PC-3 (cell line): ENCODE data around the gene PLXNA1. TPM values are rescaled to one million over a fixed set of nuclear protein-coding genes. Genes with fewer than 3 reads are reported as not detected.

Experiments used
- ATAC-seq: fragments of 200-7000 bp; cut with Tn5 transposase; 2 replicates; pipeline ENCODE4 v1.9.1; 2020; ENCODE audit warnings: mild to moderate bottlenecking, moderate library complexity
- BruUV-seq: library from RNA; stranded (reverse); fragments of 400-500 nt; replicated peaks from 2 replicates; lab custom pipeline; 2021; lab: Mats Ljungman, UMichigan
- CTCF ChIA-PET: fragments of 300-600 bp; sonication (Branson Sonifier 250); formaldehyde crosslinking; loops from one replicate; lab custom pipeline; 2022; ENCODE audit warnings: antibody characterized with exemption; lab: Charles Lee
- POLR2A ChIA-PET: fragments of 300-600 bp; sonication (Branson Sonifier 250); formaldehyde crosslinking; loops from one replicate; lab custom pipeline; 2022; ENCODE audit warnings: antibody characterized with exemption; ENCODE audit not compliant: unreplicated experiment; lab: Charles Lee
- DNase-seq: peaks from one replicate; pipeline ENCODE4 v3.0.0-alpha.2; 2015
- H2AFZ ChIP-seq: fragments of 300-600 bp; sonication (generic); 2 replicates; pipeline ENCODE4 v1.6.0; 2016; ENCODE audit warnings: antibody characterized with exemption, low read length
- H3F3A ChIP-seq: fragments of 300-600 bp; sonication (generic); one replicate; pipeline ENCODE4 v1.6.0; 2017; ENCODE audit warnings: antibody characterized with exemption, low read length, control low read depth, mild to moderate bottlenecking; ENCODE audit not compliant: unreplicated experiment
- H3K27ac ChIP-seq: fragments of 300-600 bp; sonication (generic); 2 replicates; pipeline ENCODE4 v1.5.1; 2016; ENCODE audit warnings: mild to moderate bottlenecking, low read length
- H3K27me3 ChIP-seq: fragments of 300-600 bp; sonication (generic); 2 replicates; pipeline ENCODE4 v1.6.1; 2016; ENCODE audit warnings: low read length, mixed read lengths
- H3K36me3 ChIP-seq: fragments of 300-600 bp; sonication (generic); 2 replicates; pipeline ENCODE4 v1.6.1; 2016; ENCODE audit warnings: low read depth, mixed run types, low read length, mixed read lengths
- H3K4me1 ChIP-seq: fragments of 300-600 bp; sonication (generic); 2 replicates; pipeline ENCODE4 v1.5.1; 2016; ENCODE audit warnings: low read length; ENCODE audit not compliant: insufficient read depth
- H3K4me2 ChIP-seq: fragments of 300-600 bp; sonication (generic); 2 replicates; pipeline ENCODE4 v1.6.0; 2016; ENCODE audit warnings: low read length
- H3K4me3 ChIP-seq: fragments of 300-600 bp; sonication (generic); 2 replicates; pipeline ENCODE4 v1.5.1; 2016; ENCODE audit warnings: mild to moderate bottlenecking, low read length, mixed read lengths
- H3K79me2 ChIP-seq: fragments of 300-600 bp; sonication (generic); 2 replicates; pipeline ENCODE4 v1.6.1; 2017; ENCODE audit warnings: low read length, mixed read lengths
- H3K9ac ChIP-seq: fragments of 300-600 bp; sonication (generic); 2 replicates; pipeline ENCODE4 v1.6.0; 2016; ENCODE audit warnings: mild to moderate bottlenecking, low read length
- H3K9me2 ChIP-seq: fragments of 300-600 bp; sonication (generic); replicated peaks from 2 replicates; pipeline ENCODE4 v1.6.1; 2016; ENCODE audit warnings: mixed run types, low read length, mixed read lengths
- H3K9me3 ChIP-seq: fragments of 300-600 bp; sonication (generic); 2 replicates; pipeline ENCODE4 v1.6.1; 2016; ENCODE audit warnings: low read length, mixed read lengths
- H4K20me1 ChIP-seq: fragments of 300-600 bp; sonication (generic); 2 replicates; pipeline ENCODE4 v1.6.1; 2016; ENCODE audit warnings: low read length, mixed read lengths
- EZH2 ChIP-seq: fragments of 300-600 bp; sonication (generic); IDR thresholded peaks from one replicate; pipeline ENCODE4 v1.6.1; 2017; ENCODE audit warnings: antibody characterized with exemption, mild to moderate bottlenecking, low read length; ENCODE audit not compliant: unreplicated experiment
- EZH2phosphoT487 ChIP-seq: fragments of 300-600 bp; sonication (generic); IDR thresholded peaks from 2 replicates; pipeline ENCODE4 v1.6.1; 2018; ENCODE audit warnings: mild to moderate bottlenecking, antibody characterized with exemption, low read length, borderline replicate concordance
- intact Hi-C: fragments of 100-400 bp; cut with micrococcal nuclease; formaldehyde crosslinking; loops from 2 replicates; pipeline ENCODE4 v1.9.0; 2023
- total RNA-seq: library from RNA; depleted of rRNA; stranded (reverse); fragments of >200 nt; gene quantifications from 2 replicates; pipeline ENCODE4 v1.2.3, GENCODE V29; 2014
- TF ChIP-seq, protein P1 (sequence below): fragments of 300-600 bp; sonication (generic); conservative IDR thresholded peaks from 2 replicates; pipeline ENCODE4 v1.5.1; 2017; ENCODE audit warnings: antibody characterized with exemption, low read depth, mild to moderate bottlenecking, low read length

PLXNA1 gene
- total RNA-seq, 1 experiment from 2014 or later, result 30.0 TPM

DNA sequence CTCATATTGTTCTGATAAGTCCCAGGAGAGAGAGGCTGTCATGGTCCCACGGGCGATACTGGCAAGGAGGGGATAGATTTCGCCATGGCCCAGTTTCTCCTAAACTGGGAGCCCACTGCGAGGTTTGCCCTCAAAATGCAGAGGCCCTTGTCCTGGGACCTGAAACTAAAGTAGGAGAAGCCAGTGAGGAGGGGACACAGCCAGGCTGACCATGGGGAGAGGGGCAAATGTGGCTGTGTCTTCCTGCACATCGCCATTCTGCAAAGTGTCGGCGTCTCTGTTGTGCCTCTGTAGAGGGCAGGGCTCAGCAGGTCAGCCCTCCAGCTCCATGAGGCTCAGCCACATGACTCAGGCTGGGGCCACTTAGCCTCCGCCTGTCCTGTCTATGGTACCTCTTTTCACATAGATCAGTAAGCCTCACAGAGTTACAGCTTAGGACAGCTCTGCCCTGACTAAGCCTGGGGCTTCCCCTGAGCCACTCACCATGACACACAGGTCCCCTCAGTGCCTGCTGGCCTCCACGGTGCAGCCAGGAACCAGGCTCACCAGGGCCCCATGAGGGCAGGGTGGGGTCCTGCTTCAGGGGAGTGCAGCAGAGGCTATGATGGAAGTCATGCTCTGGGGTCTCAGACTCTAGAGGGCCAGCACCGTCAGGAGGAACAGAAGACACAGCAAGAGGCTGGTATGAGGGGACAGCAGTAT is 28.6 kb upstream of the PLXNA1 start:
- H3K79me2 ChIP-seq, result no peaks in the 10 kb centered on the region
- H3K9me2 ChIP-seq, result no peaks in the 10 kb centered on the region
- no peak for DNase-seq
- CTCF ChIA-PET, result no interaction called here
- peaks cover under 1% of the 10 kb centered on the region; the same call in 1 of the 2 replicates for H3K4me1 ChIP-seq
- ATAC-seq, result no peak
- no peaks in the 10 kb centered on the region for H4K20me1 ChIP-seq
- H3K36me3 ChIP-seq, result no peaks in the 10 kb centered on the region
- H3K4me3 ChIP-seq, result no peak overlapping the region
- intact Hi-C loops, result no loop called here
- H3F3A ChIP-seq, result no peaks in the 10 kb centered on the region
- no peak for TF ChIP-seq EZH2
- no peak for TF ChIP-seq EZH2phosphoT487
- TF ChIP-seq, protein P1, sequence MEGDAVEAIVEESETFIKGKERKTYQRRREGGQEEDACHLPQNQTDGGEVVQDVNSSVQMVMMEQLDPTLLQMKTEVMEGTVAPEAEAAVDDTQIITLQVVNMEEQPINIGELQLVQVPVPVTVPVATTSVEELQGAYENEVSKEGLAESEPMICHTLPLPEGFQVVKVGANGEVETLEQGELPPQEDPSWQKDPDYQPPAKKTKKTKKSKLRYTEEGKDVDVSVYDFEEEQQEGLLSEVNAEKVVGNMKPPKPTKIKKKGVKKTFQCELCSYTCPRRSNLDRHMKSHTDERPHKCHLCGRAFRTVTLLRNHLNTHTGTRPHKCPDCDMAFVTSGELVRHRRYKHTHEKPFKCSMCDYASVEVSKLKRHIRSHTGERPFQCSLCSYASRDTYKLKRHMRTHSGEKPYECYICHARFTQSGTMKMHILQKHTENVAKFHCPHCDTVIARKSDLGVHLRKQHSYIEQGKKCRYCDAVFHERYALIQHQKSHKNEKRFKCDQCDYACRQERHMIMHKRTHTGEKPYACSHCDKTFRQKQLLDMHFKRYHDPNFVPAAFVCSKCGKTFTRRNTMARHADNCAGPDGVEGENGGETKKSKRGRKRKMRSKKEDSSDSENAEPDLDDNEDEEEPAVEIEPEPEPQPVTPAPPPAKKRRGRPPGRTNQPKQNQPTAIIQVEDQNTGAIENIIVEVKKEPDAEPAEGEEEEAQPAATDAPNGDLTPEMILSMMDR, result no peak
- BruUV-seq, result no TSS peak
- H3K27ac ChIP-seq, result no peak overlapping the region
- no peak overlapping the region for H3K9ac ChIP-seq
- no peak overlapping the region for H2AFZ ChIP-seq
- POLR2A ChIA-PET, result no interaction called here
- no peak overlapping the region for H3K4me2 ChIP-seq
- H3K9me3 ChIP-seq, result no peaks in the 10 kb centered on the region
- no peaks in the 10 kb centered on the region for H3K27me3 ChIP-seq

DNA sequence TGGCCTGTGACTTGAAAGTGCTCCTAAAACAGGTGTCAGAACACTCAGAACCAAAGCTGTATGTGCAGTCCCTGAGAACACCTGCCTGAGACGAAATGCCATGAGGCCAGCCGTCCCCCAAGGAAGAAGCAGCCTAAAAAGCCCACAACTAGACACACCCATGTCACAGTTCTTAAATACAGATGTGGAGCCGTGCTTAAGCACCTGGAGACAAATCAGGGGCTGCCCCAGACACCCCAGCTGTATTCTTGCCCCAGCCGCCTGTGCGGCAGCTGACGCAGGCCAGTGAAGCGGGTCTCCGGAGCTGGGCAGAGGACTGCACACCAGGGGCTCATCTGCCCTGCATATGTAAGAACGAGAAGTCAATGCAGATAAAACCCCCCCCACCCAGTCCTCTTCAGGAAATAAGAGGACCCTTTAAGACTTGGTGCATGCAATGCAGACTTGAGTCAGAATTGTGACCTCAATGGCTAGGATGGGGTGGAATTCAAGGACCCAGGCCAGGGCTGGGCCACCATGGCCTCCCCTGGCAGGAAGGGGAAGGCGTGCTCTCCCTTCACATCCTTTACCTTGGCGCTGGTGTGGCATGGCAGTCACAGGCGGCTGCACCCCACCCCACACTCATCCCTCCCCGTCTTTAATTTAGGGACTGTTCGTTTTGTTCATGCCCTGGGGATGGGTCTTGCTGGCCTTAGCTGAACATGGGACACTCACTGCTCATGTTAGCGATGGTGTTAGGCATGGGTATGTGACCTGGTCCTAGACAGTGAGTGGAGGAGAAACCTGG is 27.7 kb upstream of the PLXNA1 start:
- H3K9me3 ChIP-seq, result no peaks in the 10 kb centered on the region
- H3K9me2 ChIP-seq, result no peaks in the 10 kb centered on the region
- H3K27ac ChIP-seq, result no peak overlapping the region
- ChIA-PET POLR2A (no interaction called here), CTCF (no interaction called here)
- H3K9ac ChIP-seq, result no peak overlapping the region
- no peak overlapping the region for H3K4me2 ChIP-seq
- H2AFZ ChIP-seq, result no peak overlapping the region
- no peak for ATAC-seq
- peaks cover 9% of the 10 kb centered on the region for H3K4me1 ChIP-seq
- TF ChIP-seq EZH2phosphoT487 (no peak), EZH2 (no peak)
- TF ChIP-seq, protein P1, result no peak
- H3K27me3 ChIP-seq, result no peaks in the 10 kb centered on the region
- no peaks in the 10 kb centered on the region for H3K36me3 ChIP-seq
- no TSS peak for BruUV-seq
- no peaks in the 10 kb centered on the region for H3F3A ChIP-seq
- no peak overlapping the region for H3K4me3 ChIP-seq
- DNase-seq, result no peak
- H3K79me2 ChIP-seq, result no peaks in the 10 kb centered on the region
- no peaks in the 10 kb centered on the region for H4K20me1 ChIP-seq
- intact Hi-C loops, result no loop called here

DNA sequence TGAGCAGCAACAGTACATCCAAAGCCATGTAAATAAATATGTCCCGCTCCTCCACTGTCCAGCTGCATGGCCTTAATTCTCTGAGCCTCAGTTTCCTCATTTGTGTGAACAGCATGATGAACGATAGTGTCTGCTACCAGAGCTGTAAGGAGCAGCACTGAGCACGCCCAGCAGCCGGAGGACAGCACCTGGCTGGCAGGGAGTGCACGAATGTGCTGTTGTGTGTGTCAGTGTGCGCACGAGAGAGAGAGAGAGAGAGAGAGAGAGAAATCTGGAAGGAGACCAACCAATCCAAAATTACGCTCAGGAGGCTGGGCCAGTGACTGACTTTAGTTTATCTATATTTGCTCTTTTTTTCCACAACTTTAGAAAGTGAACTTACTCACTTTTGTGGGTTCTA is 26.6 kb upstream of the PLXNA1 start:
- H3K36me3 ChIP-seq, result no peaks in the 10 kb centered on the region
- H3F3A ChIP-seq, result no peaks in the 10 kb centered on the region
- H3K79me2 ChIP-seq, result no peaks in the 10 kb centered on the region
- no peak overlapping the region for H2AFZ ChIP-seq
- no peaks in the 10 kb centered on the region for H3K9me2 ChIP-seq
- no peak overlapping the region for H3K27ac ChIP-seq
- H3K4me2 ChIP-seq, result no peak overlapping the region
- CTCF ChIA-PET, result no interaction called here
- no peak overlapping the region for H3K4me3 ChIP-seq
- POLR2A ChIA-PET, result interaction anchor here (0.7 kb wide), 1 partner anchor 124 kb away, joined by 3 read pairs; no protein-coding TSS in a partner anchor
- no TSS peak for BruUV-seq
- peaks cover 21% of the 10 kb centered on the region for H3K4me1 ChIP-seq
- ATAC-seq (no peak), DNase-seq (no peak)
- no peaks in the 10 kb centered on the region for H3K27me3 ChIP-seq
- no peak overlapping the region for H3K9ac ChIP-seq
- TF ChIP-seq EZH2phosphoT487 (no peak), EZH2 (no peak)
- TF ChIP-seq, protein P1, result no peak
- H3K9me3 ChIP-seq, result no peaks in the 10 kb centered on the region
- intact Hi-C loops, result no loop called here
- no peaks in the 10 kb centered on the region for H4K20me1 ChIP-seq
